Measurements from ENCODE around the gene TMPRSS9.
"Not testable (repeated sequence)": the region's sequence is repeated elsewhere in the genome, so short reads cannot be mapped to it uniquely, and the experiment has no call there.

The TMPRSS9 gene

DNA sequence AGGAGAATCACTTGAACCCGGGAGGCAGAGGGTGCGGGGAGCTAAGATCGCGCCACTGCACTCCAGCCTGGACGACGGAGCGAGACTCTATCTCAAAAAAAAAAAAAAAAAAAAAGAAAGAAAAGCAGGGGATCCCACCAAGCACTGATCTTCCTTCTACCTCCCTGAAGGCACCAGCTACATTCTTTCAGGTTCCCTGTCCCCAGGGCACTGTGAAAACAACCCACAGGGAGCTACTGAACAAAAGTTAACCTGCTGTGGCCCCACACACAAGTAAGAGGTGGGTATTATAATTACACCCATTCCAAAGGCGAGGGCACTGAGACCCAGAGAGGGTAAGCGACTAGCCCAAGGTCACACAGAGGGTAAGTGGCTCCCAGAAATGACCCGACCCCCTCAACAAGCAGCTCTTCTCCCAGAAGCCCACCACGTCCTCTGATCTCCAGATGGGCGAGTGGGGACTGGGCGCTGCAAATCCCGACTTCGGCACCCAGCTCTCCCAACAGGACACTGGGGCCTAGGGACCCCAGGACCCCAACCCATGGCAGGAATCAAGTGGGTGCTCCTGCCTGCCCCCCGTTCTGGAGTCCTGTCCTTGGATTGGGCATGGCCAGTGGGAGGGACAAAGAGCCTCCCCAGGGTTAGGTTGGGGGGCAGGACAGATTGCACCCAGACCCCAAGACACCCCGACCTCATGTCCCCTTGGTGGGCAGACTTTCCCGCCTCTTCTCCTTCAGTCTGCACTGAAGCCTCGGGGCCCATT is 94.3 kb downstream of the TMPRSS9 start:
- TF ChIP-seq, protein P1, sequence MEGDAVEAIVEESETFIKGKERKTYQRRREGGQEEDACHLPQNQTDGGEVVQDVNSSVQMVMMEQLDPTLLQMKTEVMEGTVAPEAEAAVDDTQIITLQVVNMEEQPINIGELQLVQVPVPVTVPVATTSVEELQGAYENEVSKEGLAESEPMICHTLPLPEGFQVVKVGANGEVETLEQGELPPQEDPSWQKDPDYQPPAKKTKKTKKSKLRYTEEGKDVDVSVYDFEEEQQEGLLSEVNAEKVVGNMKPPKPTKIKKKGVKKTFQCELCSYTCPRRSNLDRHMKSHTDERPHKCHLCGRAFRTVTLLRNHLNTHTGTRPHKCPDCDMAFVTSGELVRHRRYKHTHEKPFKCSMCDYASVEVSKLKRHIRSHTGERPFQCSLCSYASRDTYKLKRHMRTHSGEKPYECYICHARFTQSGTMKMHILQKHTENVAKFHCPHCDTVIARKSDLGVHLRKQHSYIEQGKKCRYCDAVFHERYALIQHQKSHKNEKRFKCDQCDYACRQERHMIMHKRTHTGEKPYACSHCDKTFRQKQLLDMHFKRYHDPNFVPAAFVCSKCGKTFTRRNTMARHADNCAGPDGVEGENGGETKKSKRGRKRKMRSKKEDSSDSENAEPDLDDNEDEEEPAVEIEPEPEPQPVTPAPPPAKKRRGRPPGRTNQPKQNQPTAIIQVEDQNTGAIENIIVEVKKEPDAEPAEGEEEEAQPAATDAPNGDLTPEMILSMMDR (conservative IDR thresholded peaks at IDR 0.05; ENCODE audit: low read depth, low read length): no peak
- DNase-seq (ENCODE audit: low read depth): no peak
- no peak overlapping the region for H3K4me3 ChIP-seq (ENCODE audit: low read length)

DNA sequence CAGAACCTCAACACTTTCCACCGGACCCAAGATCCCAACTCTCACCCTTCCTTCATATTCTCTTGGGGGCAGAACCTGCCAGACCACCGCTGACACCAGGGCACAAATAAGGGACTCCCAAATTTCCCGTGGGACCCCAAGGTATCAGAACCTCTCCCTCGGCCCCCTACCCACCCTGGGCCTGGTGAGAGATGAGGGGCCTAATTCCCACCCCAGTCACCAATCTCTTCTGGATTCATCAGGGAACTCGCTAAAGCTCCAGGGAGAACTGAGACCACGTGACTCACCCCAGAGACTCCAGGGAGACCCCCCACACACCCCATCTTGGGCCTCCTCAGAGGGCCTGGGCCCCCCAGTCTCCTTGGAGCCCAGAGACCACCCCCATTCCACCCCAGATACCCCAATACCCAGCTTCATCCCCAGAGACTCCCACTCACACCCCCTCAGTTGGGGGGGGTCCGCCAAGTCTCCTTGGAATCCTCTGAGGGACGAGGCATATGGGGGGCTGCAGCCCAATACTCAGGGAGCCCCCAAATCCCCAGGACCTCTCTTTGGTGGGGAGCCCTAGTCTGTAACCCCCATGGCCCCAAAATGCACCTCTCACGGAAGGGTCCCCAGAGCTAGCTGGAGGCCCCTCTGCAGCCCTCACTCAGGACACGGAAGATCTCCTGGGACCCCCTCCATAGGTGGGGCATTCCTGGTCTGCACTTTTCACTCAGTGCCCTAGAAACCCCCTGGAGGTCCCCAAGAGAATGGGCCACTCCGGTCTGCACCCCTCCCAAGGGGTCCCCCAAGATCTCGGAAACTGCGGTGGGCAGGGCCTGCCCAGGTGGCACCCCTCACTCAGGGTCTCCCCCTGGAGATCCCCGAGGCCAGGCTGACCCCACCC is 95.1 kb downstream of the TMPRSS9 start:
- TF ChIP-seq, protein P1 (conservative IDR thresholded peaks at IDR 0.05; ENCODE audit: low read depth, low read length): no peak
- DNase-seq (ENCODE audit: low read depth): no peak
- H3K4me3 ChIP-seq (ENCODE audit: low read length): peak overlapping the region; percentile 85

DNA sequence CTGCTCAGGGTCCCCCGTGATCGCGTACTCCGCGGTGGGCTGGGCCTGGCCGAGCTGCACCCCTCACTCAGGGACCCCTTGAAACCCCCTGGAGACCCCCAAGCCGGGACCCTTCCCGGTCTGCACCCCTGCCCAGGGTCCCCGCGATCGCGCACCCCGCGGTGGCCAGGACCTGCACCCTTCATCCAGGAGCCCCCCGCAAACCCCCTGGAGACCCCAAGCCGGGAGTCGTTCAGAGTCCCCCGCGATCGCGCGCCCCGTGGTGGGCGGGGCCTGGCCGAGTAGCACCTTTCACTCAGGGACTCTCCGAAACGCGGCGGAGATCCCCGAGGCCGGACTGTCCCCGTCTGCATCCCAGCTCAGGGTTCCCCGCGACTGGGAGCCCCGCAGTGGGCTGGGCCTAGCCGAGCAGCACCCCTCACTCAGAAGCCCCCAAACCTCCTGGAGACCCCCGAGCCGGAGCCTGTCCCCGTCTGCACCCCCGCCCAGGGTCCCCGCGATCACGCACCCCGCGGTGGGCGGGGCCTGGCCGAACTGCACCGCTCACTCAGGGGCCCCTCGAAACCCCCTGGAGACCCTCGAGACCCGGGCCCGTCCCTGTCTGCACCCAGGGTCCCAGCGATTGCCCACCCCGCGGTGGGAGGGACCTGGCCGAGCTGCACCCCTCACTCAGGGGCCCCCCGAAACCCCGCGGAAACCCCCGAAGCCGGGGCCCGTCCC is 95.9 kb downstream of the TMPRSS9 start:
- no peak for DNase-seq (ENCODE audit: low read depth)
- peak overlapping the region; percentile 85 for H3K4me3 ChIP-seq (ENCODE audit: low read length)
- TF ChIP-seq, protein P1 (conservative IDR thresholded peaks at IDR 0.05; ENCODE audit: low read depth, low read length): no peak

DNA sequence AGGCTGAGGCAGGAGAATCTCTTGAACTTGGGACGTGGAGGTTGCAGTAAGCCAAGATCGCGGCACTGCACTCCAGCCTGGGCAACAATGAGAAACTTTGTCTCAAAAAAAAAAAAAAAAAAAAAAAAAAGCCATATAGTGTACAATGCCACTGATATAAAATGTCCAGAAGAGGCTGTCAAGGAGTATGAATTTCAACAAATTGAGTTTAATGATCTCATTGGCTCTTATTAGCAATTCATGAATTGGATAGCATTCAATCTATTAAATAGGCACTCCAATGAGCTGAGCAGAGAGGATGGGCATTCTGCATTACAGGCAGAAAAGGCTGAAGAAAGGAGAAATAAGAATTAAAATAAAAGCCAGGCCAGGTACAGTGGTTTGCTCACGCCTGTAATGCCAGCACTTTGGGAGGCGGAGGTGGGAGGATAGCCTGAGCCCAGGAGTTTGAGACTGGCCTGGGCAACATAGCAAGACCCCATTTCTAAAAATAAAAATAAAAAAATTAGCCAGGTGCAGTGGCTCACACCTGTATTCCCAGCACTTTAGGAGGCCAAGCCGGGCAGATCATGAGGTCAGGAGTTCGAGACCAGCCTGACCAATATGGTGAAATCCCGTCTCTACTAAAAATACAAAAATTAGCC is 97.5 kb downstream of the TMPRSS9 start:
- peak overlapping the region; percentile 45 for H3K4me3 ChIP-seq (ENCODE audit: low read length)
- TF ChIP-seq, protein P1 (conservative IDR thresholded peaks at IDR 0.05; ENCODE audit: low read depth, low read length): no peak
- no peak for DNase-seq (ENCODE audit: low read depth)

DNA sequence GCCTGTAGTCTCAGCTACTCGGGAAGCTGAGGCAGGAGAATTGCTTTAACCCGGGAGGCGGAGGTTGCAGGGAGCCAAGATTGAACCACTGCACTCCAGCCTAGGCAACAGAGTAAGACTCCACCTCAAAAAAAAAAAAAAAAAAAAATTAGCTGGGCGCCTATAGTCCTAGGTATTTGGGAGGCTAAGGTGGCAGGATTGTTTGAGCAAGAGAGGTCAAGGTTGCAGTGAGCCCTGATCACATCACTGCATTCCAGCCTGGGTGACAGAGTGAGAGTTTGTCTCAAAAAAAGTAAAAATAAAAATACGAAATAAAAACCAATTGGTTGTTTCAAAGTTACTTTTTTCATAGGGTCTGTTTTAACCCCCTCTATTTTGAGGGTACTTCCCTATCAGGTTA is 98.0 kb downstream of the TMPRSS9 start:
- H3K4me3 ChIP-seq (ENCODE audit: low read length): no peak overlapping the region
- TF ChIP-seq, protein P1 (conservative IDR thresholded peaks at IDR 0.05; ENCODE audit: low read depth, low read length): no peak
- no peak for DNase-seq (ENCODE audit: low read depth)

DNA sequence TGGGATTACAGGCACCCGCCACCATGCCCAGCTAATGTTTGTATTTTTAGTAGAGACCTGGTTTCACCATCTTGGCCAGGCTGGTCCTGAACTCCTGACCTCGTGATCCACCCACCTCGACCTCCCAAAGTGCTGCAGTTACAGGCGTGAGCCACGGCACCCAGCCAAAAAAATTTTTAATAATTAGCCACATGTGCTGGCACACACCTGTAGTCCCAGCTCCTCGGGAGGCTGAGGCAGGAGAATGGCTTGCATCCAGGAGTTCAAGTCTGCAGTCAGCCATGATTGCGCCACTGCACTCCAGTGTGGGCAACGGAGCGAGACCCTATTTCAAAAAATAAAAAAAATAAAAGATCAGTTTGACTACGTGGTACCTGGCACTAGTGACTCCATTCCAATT is 98.7 kb downstream of the TMPRSS9 start:
- H3K4me3 ChIP-seq (ENCODE audit: low read length): not testable (repeated sequence)

DNA sequence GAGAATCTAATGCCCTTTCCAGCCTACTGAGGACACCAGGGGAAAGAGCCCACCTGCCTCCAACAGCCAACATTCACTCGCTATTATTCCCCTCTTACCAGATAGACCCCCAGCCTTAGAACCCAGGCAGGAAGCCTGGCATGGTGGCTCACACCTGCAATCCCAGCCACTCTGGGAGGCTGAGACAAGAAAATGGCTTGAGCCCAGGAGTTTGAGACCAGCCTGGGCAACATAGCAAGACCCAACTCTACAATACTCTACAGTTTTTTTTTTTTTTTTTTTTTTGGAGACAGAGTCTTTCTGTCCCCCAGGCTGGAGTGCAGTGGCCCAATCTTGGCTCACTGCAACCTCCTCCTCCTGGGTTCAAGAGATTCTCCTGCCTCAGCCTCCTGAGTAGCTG is 100.2 kb downstream of the TMPRSS9 start:
- no peak overlapping the region for H3K4me3 ChIP-seq (ENCODE audit: low read length)
- DNase-seq (ENCODE audit: low read depth): no peak
- TF ChIP-seq, protein P1 (conservative IDR thresholded peaks at IDR 0.05; ENCODE audit: low read depth, low read length): no peak

More for the DNA sequence above, 98.7 kb downstream of the TMPRSS9 start:
- DNase-seq (ENCODE audit: low read depth): not testable (repeated sequence)
